GM13976 (cell line): ENCODE results near the gene AIMP1.

Experiments used
- DNase-seq: peaks from one replicate; pipeline ENCODE4 v3.0.0; 2012; ENCODE audit warnings: low spot score
- in situ Hi-C: fragments of 300-500 bp; cut with MboI; formaldehyde crosslinking; loops from one replicate; pipeline ENCODE4 v1.12.0; 2022; ENCODE audit warnings: low sequenced_read_pairs, mixed read lengths, inconsistent platforms; ENCODE audit not compliant: unreplicated experiment
- TF ChIP-seq, protein P1 (sequence below): IDR thresholded peaks from 2 replicates; pipeline ENCODE4 v1.5.1; 2012; ENCODE audit warnings: borderline replicate concordance, mild to moderate bottlenecking; ENCODE audit not compliant: insufficient read depth; ENCODE audit errors: extremely low read depth, missing control alignments, control extremely low read depth

Gene AIMP1

DNA sequence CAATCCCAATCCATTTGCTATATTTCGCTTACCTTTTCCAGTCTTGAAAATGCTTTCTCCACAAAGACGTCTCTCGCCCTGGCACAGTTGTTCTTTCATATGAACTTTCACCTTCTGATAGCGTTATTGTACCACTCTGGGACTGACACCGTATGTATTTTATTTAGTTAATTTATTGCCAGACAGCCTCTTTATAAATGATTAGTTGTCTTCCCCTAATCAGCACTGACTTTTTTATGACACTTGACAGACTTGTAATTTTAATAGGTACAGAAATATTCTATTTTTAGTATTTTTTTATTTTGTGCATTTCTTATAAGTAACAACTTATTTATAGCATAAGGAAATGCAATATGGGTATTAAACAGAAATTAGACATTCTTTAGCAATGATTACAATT, 52.3 kb downstream of the AIMP1 start, which contains the start of gene GIMD1:
GIMD1 (minus strand) TSS at position 101 of the 400 bp plus-strand sequence. CDS start 1,343 bp downstream, outside the sequence.
- TF ChIP-seq, protein P1, sequence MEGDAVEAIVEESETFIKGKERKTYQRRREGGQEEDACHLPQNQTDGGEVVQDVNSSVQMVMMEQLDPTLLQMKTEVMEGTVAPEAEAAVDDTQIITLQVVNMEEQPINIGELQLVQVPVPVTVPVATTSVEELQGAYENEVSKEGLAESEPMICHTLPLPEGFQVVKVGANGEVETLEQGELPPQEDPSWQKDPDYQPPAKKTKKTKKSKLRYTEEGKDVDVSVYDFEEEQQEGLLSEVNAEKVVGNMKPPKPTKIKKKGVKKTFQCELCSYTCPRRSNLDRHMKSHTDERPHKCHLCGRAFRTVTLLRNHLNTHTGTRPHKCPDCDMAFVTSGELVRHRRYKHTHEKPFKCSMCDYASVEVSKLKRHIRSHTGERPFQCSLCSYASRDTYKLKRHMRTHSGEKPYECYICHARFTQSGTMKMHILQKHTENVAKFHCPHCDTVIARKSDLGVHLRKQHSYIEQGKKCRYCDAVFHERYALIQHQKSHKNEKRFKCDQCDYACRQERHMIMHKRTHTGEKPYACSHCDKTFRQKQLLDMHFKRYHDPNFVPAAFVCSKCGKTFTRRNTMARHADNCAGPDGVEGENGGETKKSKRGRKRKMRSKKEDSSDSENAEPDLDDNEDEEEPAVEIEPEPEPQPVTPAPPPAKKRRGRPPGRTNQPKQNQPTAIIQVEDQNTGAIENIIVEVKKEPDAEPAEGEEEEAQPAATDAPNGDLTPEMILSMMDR: no peak
- no peak for DNase-seq
- in situ Hi-C loops: loop anchor here (25.0 kb wide), 1 partner anchor 819 kb away; no protein-coding TSS in a partner anchor

DNA sequence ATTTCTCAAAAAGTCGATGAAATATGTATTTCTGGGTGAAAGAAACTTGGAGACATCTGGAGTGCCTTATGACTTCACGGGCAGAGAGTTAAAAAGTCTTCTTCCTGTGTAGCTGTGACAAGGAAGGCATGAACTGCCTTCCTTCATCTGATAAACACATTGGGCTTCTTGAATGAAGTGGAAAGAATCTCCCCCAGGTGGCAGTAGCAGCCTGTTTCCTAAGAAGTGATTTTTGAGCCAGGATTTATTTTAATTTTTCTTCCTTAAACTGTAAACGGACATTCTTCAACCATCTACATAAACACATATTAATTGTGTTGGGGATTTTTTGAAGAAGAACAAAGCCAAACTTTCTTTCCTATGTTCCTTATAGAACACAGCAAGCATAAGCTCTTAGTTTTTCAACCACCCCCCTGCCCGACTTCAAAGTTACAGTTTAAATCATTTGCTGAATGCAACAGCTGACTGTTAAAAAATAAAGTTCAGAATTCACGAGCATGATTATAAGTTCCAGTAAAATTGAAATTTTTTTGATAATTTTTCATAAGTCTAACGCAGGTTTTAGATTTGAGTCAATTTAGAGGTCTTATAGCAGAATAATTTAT, 53.2 kb downstream of the AIMP1 start:
- peak; percentile 19 for DNase-seq
- in situ Hi-C loops: loop anchor here (25.0 kb wide), 1 partner anchor 818 kb away; no protein-coding TSS in a partner anchor
- TF ChIP-seq, protein P1: peak; percentile 50

DNA sequence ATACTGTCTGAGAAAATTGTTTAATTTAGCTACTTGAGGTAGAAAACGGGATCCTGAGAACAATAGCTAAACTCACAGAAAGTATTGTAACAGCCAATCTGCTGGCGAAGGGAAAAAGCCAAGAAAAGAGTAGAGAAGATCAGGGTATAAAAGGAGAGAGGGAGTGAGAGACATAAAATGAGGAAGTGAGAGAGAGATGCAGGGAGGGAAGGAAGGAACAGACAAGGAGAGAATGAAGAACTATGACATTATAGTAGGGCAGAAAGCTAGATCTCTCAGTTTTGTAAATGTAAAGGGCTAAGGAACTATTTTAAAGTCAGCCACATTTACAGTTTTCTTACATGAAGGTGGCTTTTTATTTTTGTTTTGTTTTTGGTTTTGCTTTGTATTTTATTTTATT, 53.9 kb downstream of the AIMP1 start:
- no peak for DNase-seq
- in situ Hi-C loops: loop anchor here (25.0 kb wide), 1 partner anchor 817 kb away; no protein-coding TSS in a partner anchor
- TF ChIP-seq, protein P1: no peak

DNA sequence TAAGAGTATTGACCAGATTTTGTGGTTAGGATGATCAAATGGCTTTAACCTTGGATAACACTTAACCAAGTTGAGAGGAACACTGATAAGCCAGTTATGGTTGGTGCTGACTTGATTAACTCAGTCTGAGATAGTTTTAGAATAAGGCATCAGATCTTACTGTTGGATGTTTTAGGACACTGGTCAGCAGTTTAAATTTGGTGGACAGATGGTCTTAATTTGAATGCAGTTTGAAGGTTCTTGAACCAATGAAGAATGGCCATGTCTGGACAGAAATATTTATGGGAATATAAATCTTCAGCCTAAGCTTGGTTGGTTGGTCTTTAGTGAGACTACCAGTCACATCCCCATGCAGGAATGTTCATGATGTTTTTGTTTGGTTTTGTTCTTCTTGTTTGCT, 54.8 kb downstream of the AIMP1 start:
- DNase-seq: no peak
- TF ChIP-seq, protein P1: no peak
- in situ Hi-C loops: loop anchor here (25.0 kb wide), 1 partner anchor 816 kb away; no protein-coding TSS in a partner anchor

DNA sequence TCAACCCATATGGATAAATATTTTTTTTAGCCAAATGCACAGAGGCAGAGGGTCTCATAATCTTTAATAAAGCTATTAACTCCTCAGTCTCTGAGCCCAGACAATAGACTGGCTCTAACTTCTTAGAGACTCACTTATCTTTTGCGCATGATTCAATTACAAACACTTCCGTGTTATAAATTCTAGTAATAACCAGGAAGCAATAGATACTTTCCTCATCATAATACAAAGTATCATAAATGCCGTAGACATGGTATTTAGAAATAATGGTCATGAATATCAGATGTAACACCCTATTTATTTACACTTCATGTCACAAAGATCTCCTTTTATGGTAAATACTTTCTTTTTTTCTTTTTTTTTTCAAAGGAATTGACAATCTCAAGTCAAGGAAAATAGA, 56.7 kb downstream of the AIMP1 start:
- DNase-seq: no peak
- in situ Hi-C loops: loop anchor here (25.0 kb wide), 1 partner anchor 814 kb away; no protein-coding TSS in a partner anchor
- TF ChIP-seq, protein P1: no peak

DNA sequence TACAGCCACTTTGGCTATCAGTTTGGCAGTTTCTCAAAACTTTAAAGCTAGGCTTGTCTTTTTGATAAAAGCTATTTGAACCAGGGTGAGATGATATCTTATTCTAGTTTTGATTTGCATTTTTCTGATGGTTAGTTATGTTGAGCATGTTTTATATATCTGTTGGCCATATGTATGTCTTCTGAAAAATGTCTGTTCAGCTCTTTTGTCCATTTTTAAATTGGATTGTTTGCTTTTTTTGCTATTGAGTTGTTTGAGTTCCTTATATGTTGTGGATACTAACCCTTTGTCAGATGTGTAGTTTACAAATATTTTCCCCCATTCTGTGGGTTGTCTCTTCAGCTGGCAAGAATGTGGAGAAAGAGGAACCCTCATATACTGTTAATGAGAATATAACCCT, 63.8 kb downstream of the AIMP1 start:
- in situ Hi-C loops: no loop called here
- TF ChIP-seq, protein P1: no peak
- DNase-seq: no peak

DNA sequence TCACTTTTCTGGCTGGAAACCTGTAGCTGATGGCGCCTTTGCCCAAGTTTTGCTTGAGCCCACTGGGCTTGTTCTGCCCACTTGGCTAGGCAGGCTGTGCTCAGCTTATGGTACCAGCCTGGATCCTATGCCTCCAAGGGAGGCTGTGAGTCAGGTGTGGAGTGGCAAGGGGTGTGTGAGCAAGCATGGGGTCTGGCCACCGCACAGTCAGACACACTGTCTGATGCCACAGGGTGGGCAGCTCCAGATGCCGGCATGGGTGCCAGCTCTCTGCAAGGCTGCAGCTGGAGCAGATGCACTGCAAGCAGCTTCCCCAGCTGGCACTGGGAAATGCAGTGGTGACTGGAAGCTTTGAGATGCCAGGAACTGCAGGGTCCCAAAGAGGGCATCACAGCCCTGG, 68.5 kb downstream of the AIMP1 start:
- DNase-seq: no peak
- in situ Hi-C loops: no loop called here

More for the DNA sequence above, 68.5 kb downstream of the AIMP1 start:
- TF ChIP-seq, protein P1: no peak
